ENCODE results near the gene TOR1AIP2.

The TOR1AIP2 gene

GRCh38 chr1:179825206-179825605, 52.4 kb downstream of the TOR1AIP2 start:
- no peak for DNase-seq

- no peak for DNase-seq
Observed at GRCh38 chr1:179824265-179824664, 53.3 kb downstream of the TOR1AIP2 start.

DNA sequence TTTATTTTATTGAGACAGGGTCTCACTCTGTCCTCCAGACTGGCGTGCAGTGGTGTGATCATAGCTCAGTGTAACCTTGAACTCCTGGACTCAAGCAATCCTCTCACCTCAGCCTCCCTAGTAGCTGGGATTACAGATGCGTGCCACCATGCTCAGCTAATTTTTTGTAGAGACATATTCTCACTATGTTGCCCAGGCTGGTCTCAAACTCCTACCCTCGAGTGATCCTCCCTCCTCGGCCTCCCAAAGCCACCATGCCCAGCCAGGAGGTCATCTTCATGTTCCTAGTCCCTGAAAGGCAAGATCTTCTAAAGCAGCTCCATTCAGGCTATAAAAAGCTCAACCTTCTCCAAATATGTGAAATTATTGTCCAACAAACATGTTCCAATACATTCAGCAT, 53.9 kb downstream of the TOR1AIP2 start:
- no peak for DNase-seq

DNA sequence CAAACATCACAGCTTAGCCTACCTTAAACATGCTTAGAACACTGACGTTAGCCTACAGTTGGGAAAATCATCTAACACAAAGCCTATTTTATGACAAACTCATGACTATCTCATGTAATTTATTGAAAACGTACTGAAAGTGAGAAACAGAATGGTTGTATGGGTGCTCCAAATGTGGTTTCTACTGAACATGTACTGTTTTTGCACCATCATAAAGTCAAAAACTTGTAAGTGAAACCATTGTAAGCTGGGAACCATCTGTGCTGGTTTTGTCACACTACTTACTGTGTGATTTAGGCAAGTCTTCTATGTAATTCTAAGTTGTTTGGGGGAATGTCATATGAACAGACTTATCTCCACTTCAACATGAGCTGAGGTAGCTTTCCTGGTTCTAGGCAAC, 55.5 kb downstream of the TOR1AIP2 start:
- DNase-seq: no peak

GRCh38 chr1:179821524-179821923, 56.1 kb downstream of the TOR1AIP2 start:
- DNase-seq: no peak

DNA sequence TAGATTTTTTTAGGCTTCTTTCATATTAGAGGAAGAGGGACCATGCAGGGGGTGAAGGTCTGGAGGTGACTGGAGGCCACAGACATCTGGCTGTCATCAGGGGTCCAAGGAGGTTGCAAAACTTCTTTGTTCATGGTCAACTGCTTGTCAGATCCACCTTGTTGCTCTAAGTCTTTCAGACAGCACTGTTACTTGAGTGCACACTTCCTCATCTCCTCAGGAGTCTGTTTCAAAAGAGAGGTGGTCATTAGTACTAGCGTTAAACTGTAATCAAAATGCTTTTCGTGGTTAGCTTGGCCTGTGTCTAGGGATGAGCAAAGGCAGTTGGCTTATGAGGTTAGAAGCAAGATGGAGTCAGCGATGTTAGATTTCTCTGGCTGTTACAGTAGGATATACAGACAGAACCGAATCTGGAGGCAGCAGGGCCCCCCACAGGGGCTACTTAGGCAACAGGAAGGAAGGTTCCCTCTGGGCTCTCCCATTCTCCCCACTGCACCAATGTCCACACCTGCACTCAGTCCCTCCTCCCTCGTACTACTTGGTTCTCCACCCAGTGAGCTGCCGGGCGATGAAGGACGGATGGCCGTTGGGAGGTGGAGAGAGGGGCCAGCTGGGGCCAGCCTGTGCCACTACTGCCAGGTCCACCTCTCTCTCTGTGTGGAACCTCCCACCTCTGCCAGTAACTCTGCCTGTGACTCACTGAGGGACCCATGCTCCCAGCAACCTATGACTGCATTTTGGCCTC, 57.2 kb downstream of the TOR1AIP2 start:
- DNase-seq: no peak

DNA sequence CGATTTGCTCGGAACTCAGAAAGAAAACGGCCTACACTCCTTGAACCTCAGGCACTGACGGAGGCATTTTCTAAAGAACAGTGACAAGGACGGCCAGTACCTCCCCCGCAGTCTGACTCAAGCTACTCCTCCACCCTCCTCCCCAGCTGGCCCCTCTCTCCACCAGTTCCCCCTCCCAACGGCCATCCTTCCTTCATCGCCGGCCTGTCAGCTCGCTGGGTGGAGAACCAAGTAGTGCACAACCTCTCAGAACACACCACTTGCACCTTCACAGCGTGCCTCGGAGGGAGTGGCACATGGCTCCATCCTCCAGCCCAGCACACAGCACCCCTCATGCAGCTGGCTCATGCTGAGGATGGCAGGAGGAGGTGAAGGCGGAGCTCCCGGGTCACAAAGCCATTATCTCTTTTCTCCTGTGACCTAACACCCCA, 58.8 kb downstream of the TOR1AIP2 start:
- DNase-seq: no peak

GRCh38 chr1:179818260-179818659, 59.3 kb downstream of the TOR1AIP2 start:
- no peak for DNase-seq

- DNase-seq: no peak
Observed at GRCh38 chr1:179817789-179818188, 59.8 kb downstream of the TOR1AIP2 start.

- no peak for DNase-seq
Observed at GRCh38 chr1:179817056-179817455, 60.5 kb downstream of the TOR1AIP2 start.

GRCh38 chr1:179816196-179816960, 61.2 kb downstream of the TOR1AIP2 start:
- no peak for DNase-seq

- DNase-seq: no peak
Observed at GRCh38 chr1:179815641-179816040, 62.0 kb downstream of the TOR1AIP2 start.

DNA sequence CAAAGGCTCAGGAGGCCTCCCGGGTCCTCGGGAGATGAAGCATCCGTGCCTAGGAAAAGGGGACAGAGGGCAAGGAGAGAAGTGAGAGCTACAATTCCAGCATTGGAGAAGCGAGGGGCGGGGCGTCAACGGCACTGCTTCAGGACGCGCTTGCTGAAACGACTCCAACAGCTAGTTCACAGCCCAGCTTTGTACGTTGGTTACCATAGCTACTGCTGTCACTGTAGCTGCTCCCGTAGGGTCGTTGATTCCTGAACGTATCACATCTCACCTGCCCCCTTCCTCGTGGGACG, 63.1 kb downstream of the TOR1AIP2 start:
- no peak for DNase-seq

GRCh38 chr1:179813626-179814545, 63.7 kb downstream of the TOR1AIP2 start:
- DNase-seq: no peak

DNA sequence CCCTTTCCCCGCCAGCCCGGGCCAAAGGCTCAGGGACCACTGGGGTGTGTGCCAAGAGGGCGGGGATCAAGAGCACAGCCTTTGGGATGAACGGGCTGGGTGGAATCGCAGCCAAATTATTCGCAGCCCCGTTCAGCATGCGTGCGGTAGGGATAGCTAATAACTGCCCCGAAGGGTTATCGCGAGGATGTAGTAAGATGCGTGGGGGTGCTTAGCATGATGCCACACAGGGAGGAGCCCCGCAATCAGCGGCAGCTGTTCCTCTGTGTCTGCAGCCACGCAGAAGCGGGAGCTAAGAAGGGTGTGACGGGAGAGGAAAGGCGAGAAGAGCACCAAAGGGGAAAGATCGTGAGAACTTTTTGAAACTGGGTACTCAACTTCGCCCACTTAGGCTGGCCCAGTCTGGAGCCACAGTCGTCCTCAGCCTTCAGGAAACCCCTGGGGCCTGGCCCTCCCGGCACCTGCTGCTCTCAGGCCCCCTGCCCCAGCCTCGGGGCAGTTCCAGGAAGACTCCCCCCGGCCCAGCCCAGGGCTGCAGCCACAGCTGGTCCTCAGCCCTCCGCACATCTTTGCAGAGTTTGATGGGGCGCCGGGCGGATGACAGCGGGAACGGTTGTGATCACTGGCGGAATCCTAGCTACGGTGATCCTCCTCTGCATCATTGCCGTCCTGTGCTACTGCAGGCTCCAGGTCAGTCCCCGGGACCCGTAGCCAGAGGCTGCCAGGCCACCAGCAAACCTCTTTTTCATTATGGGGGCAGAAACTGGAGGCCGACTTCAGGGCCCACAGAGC, 64.9 kb downstream of the TOR1AIP2 start:
- no peak for DNase-seq

DNA sequence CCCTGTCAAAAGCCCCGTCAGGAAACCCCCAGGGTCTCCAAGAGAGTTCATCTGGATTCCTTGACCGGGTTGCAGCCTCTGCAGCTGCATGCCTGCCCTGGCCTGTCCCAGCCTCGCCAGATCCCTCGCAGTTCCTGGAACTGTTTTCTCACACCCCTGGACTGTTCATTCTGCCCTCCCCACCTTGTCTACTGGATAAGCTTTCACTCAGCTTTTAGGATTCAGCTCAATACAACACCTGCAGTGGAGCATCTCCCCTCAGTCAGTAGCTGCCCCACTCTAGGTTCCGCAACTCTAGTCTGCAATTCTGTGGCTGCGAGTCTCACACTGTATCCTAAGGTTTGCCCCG, 67.3 kb downstream of the TOR1AIP2 start:
- DNase-seq: no peak

GRCh38 chr1:179809506-179810366, 67.9 kb downstream of the TOR1AIP2 start:
- DNase-seq: peak; percentile 77

- DNase-seq: no peak
Observed at GRCh38 chr1:179808503-179808902, 69.1 kb downstream of the TOR1AIP2 start.

GRCh38 chr1:179807691-179808485, 69.7 kb downstream of the TOR1AIP2 start:
- DNase-seq: no peak

- no peak for DNase-seq
Observed at GRCh38 chr1:179807291-179807690, 70.3 kb downstream of the TOR1AIP2 start.

DNA sequence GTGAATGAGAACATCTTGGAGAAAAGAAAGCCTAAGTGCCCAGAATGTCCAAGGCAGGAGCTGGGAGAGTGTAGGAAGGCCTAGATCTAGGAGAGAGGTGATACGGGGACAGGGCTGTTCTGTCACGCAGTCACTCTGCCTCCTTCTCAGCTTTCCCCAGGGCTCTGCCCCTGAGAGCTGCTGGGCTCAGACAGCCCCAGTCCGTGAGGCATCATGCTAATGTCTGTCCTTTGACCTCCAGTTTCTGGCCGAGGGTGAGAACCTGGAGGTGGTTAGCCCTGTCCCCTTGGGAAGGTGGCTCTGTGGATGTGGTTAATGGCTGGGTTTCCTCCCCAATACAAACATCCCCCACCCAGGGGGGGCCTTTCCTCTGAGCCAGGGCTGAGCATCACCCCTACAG, 71.3 kb downstream of the TOR1AIP2 start:
- DNase-seq: no peak
